ENCODE results near the gene FRMD3. TPM values are rescaled to one million over a fixed set of nuclear protein-coding genes. Genes with fewer than 3 reads are reported as not detected.

The FRMD3 gene
- polyA plus RNA-seq, 1 donor from 2014 or later, result 13.0 TPM

- Histone ChIP-seq H3K9me3 (ENCODE audit: low read length) (no peaks in the 10 kb centered on the region), H2AFZ (ENCODE audit: low read depth, low read length) (no peak overlapping the region), H3K27ac (ENCODE audit: low read length) (no peak overlapping the region), H3K79me2 (replicated peaks; ENCODE audit: insufficient read depth, low read length) (no peaks in the 10 kb centered on the region), H3K9me2 (ENCODE audit: insufficient read depth, low read length) (no peaks in the 10 kb centered on the region), H3K36me3 (ENCODE audit: insufficient read depth, low read length) (no peaks in the 10 kb centered on the region), H4K20me1 (ENCODE audit: insufficient read depth) (no peaks in the 10 kb centered on the region), H3K4me3 (ENCODE audit: low read length) (no peak overlapping the region), H3F3A (ENCODE audit: insufficient read depth, low read length, poor library complexity, severe bottlenecking) (no peaks in the 10 kb centered on the region), H3K4me2 (ENCODE audit: low read length) (no peak overlapping the region), H3K9ac (ENCODE audit: low read length) (no peak overlapping the region), H3K27me3 (ENCODE audit: insufficient read depth, low read depth, low read length) (no peaks in the 10 kb centered on the region)
- TF ChIP-seq CTCF (IDR thresholded peaks at IDR 0.05; ENCODE audit: poor library complexity, severe bottlenecking) (no peak), RAD21 (conservative IDR thresholded peaks at IDR 0.05) (no peak), SMC3 (conservative IDR thresholded peaks at IDR 0.05; ENCODE audit: poor library complexity) (no peak), POLR2AphosphoS5 (IDR thresholded peaks at IDR 0.05) (no peak), EP300 (conservative IDR thresholded peaks at IDR 0.05; ENCODE audit: poor library complexity, severe bottlenecking) (no peak), REST (IDR thresholded peaks at IDR 0.05; ENCODE audit: borderline replicate concordance) (no peak), EZH2 (IDR thresholded peaks at IDR 0.05; ENCODE audit: borderline replicate concordance, insufficient read depth, low read length, poor library complexity, severe bottlenecking) (no peak), TAF1 (IDR thresholded peaks at IDR 0.05; ENCODE audit: low read depth) (no peak)
These were observed 210.9 kb downstream of the FRMD3 start for GRCh38 chr9:83327323-83327722.

GRCh38 chr9:83323148-83323547 lies 215.1 kb downstream of the FRMD3 start:
- H3K36me3 ChIP-seq (ENCODE audit: insufficient read depth, low read length), result no peaks in the 10 kb centered on the region
- no peak overlapping the region for H2AFZ ChIP-seq (ENCODE audit: low read depth, low read length)
- H3K4me2 ChIP-seq (ENCODE audit: low read length), result no peak overlapping the region
- no peaks in the 10 kb centered on the region for H3K79me2 ChIP-seq (replicated peaks; ENCODE audit: insufficient read depth, low read length)
- H3K27ac ChIP-seq (ENCODE audit: low read length), result no peak overlapping the region
- H3K27me3 ChIP-seq (ENCODE audit: insufficient read depth, low read depth, low read length), result no peaks in the 10 kb centered on the region
- H3K9me2 ChIP-seq (ENCODE audit: insufficient read depth, low read length), result no peaks in the 10 kb centered on the region
- no peaks in the 10 kb centered on the region for H3F3A ChIP-seq (ENCODE audit: insufficient read depth, low read length, poor library complexity, severe bottlenecking)
- TF ChIP-seq POLR2AphosphoS5 (IDR thresholded peaks at IDR 0.05), result no peak
- TF ChIP-seq RAD21 (conservative IDR thresholded peaks at IDR 0.05), result no peak
- TF ChIP-seq MXI1 (conservative IDR thresholded peaks at IDR 0.05; ENCODE audit: poor library complexity, severe bottlenecking), result no peak
- no peaks in the 10 kb centered on the region for H4K20me1 ChIP-seq (ENCODE audit: insufficient read depth)
- no peaks in the 10 kb centered on the region for H3K9me3 ChIP-seq (ENCODE audit: low read length)
- no peak overlapping the region for H3K9ac ChIP-seq (ENCODE audit: low read length)
- H3K4me3 ChIP-seq (ENCODE audit: low read length), result no peak overlapping the region

- Histone ChIP-seq H3K4me2 (ENCODE audit: low read length) (no peak overlapping the region), H3K4me3 (ENCODE audit: low read length) (no peak overlapping the region), H3K79me2 (replicated peaks; ENCODE audit: insufficient read depth, low read length) (no peaks in the 10 kb centered on the region), H3K9me3 (ENCODE audit: low read length) (no peaks in the 10 kb centered on the region), H3K27me3 (ENCODE audit: insufficient read depth, low read depth, low read length) (no peaks in the 10 kb centered on the region), H3K36me3 (ENCODE audit: insufficient read depth, low read length) (no peaks in the 10 kb centered on the region), H4K20me1 (ENCODE audit: insufficient read depth) (no peaks in the 10 kb centered on the region), H3K9ac (ENCODE audit: low read length) (no peak overlapping the region), H3K9me2 (ENCODE audit: insufficient read depth, low read length) (no peaks in the 10 kb centered on the region), H2AFZ (ENCODE audit: low read depth, low read length) (no peak overlapping the region), H3K27ac (ENCODE audit: low read length) (no peak overlapping the region), H3F3A (ENCODE audit: insufficient read depth, low read length, poor library complexity, severe bottlenecking) (no peaks in the 10 kb centered on the region)
- TF ChIP-seq SMC3 (conservative IDR thresholded peaks at IDR 0.05; ENCODE audit: poor library complexity) (no peak), RAD21 (conservative IDR thresholded peaks at IDR 0.05) (no peak), REST (IDR thresholded peaks at IDR 0.05; ENCODE audit: borderline replicate concordance) (no peak), CTCF (IDR thresholded peaks at IDR 0.05; ENCODE audit: poor library complexity, severe bottlenecking) (no peak), EP300 (conservative IDR thresholded peaks at IDR 0.05; ENCODE audit: poor library complexity, severe bottlenecking) (no peak), POLR2AphosphoS5 (IDR thresholded peaks at IDR 0.05) (no peak), EZH2 (IDR thresholded peaks at IDR 0.05; ENCODE audit: borderline replicate concordance, insufficient read depth, low read length, poor library complexity, severe bottlenecking) (no peak), TAF1 (IDR thresholded peaks at IDR 0.05; ENCODE audit: low read depth) (no peak), MXI1 (conservative IDR thresholded peaks at IDR 0.05; ENCODE audit: poor library complexity, severe bottlenecking) (no peak)
These were observed 215.8 kb downstream of the FRMD3 start for GRCh38 chr9:83322438-83322837.

Data from neural cell (in vitro differentiated cells).